Fibroblast of lung (primary cell): ENCODE measurements around the gene ADPRH. TPM values are rescaled to one million over a fixed set of nuclear protein-coding genes. Genes with fewer than 3 reads are reported as not detected.
A peak's percentile ranks its signal among the peaks of the same experiment; 100 is the strongest.

ENCODE experiments used
- DNase-seq, 2 donors: peaks; one replicate each; pipeline versions ENCODE4 v3.0.0 to v3.0.0-alpha.2; 2010; ENCODE audit warnings: low read depth in 2 of 2
- H2AFZ ChIP-seq: 2 replicates; pipeline ENCODE4 v1.5.1; 2012; ENCODE audit warnings: low read length, control low read depth, inconsistent platforms
- H3K27ac ChIP-seq: 2 replicates; pipeline ENCODE4 v1.5.1; 2011; ENCODE audit warnings: low read length, control low read depth; ENCODE audit not compliant: insufficient read depth
- H3K27me3 ChIP-seq: 2 replicates; pipeline ENCODE4 v1.5.1; 2011; ENCODE audit warnings: mild to moderate bottlenecking, low read length; ENCODE audit not compliant: control insufficient read depth, insufficient read depth
- H3K36me3 ChIP-seq: 2 replicates; pipeline ENCODE4 v1.5.1; 2011; ENCODE audit warnings: low read length; ENCODE audit not compliant: control insufficient read depth, insufficient read depth
- H3K4me1 ChIP-seq: 2 replicates; pipeline ENCODE4 v1.5.1; 2011; ENCODE audit warnings: low read length; ENCODE audit not compliant: control insufficient read depth, insufficient read depth; ENCODE audit errors: extremely low read depth
- H3K4me2 ChIP-seq: 2 replicates; pipeline ENCODE4 v1.5.1; 2011; ENCODE audit warnings: low read length, control low read depth; ENCODE audit not compliant: insufficient read depth; ENCODE audit errors: extremely low read depth
- H3K4me3 ChIP-seq, 4 experiments: fragments of 200-600 bp in 1 of 4; sonication (generic) in 1 of 4; replicated peaks in 1 of 4; 2 replicates each; pipeline ENCODE4 v1.5.1; 2011 to 2016; ENCODE audit warnings: low read length in 4 of 4, low read depth in 3 of 4, mild to moderate bottlenecking in 3 of 4, control low read depth in 2 of 4, inconsistent platforms in 1 of 4, mixed read lengths in 1 of 4; ENCODE audit not compliant: insufficient read depth in 1 of 4; ENCODE audit errors: control extremely low read depth in 1 of 4
- H3K79me2 ChIP-seq: 2 replicates; pipeline ENCODE4 v1.5.1; 2012; ENCODE audit warnings: mild to moderate bottlenecking, low read length, inconsistent platforms; ENCODE audit not compliant: control insufficient read depth, insufficient read depth
- H3K9ac ChIP-seq: 2 replicates; pipeline ENCODE4 v1.5.1; 2011; ENCODE audit warnings: mild to moderate bottlenecking, low read length, control low read depth; ENCODE audit not compliant: insufficient read depth
- H3K9me3 ChIP-seq: 2 replicates; pipeline ENCODE4 v1.5.1; 2012; ENCODE audit warnings: low read depth, low read length; ENCODE audit not compliant: control insufficient read depth, insufficient read depth
- H4K20me1 ChIP-seq: 2 replicates; pipeline ENCODE4 v1.5.1; 2011; ENCODE audit warnings: low read length; ENCODE audit not compliant: control insufficient read depth, insufficient read depth; ENCODE audit errors: extremely low read depth
- EZH2 ChIP-seq: IDR thresholded peaks from 2 replicates; pipeline ENCODE4 v1.5.1; 2012; ENCODE audit warnings: low read length, control low read depth, mild to moderate bottlenecking; ENCODE audit errors: missing control alignments
- polyA plus RNA-seq, 2 donors: library from polyadenylated mRNA; depleted of rRNA in 1 of 2; stranded (reverse) in 1 of 2; unstranded in 1 of 2; fragments of >200 nt; gene quantifications; 2 replicates each; pipeline ENCODE4 v1.2.1, GENCODE V29; 2011 to 2012; ENCODE audit warnings: missing spikeins in 1 of 2
- total RNA-seq: library from RNA; depleted of rRNA; stranded (reverse); fragments of >200 nt; gene quantifications from 2 replicates; pipeline ENCODE4 v1.2.1, GENCODE V29; 2014
- TF ChIP-seq, protein P1 (sequence below), 2 donors: IDR thresholded peaks in 1 of 2; conservative IDR thresholded peaks in 1 of 2; 1 replicate in 1 of 2; 2 replicates in 1 of 2; pipeline ENCODE4 v1.5.1; 2011 to 2012; ENCODE audit warnings: low read length in 2 of 2, control low read depth in 1 of 2, inconsistent platforms in 1 of 2, low read depth in 1 of 2, mild to moderate bottlenecking in 1 of 2

ADPRH gene
- total and polyA plus RNA-seq, 2 donors (not counting 1 experiment from before 2014, with no cell fraction given) = 1.1 to 7.4 TPM

DNA sequence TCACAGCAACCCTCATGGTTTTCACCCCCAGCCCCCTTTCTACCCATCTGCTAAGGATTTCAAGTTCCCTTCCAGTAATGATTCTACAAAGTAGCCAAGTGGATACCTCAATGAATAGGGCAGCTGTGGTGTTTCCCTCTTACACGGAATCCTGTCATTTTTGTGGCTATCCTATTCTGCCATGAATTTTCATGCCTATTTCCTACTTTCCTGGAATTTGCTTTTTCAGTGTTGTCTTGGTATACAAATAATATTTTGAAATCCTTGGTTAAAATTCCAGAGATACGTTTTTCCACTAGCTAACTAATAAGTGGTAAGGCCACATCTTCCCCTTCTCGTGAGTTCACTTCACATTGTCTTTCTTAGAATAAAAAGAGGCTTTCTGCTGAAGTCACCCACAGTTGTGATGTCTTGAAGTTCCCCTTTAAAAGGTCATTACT, 7.5 kb downstream of the ADPRH start:
- TF ChIP-seq EZH2 = no peak
- TF ChIP-seq, protein P1, sequence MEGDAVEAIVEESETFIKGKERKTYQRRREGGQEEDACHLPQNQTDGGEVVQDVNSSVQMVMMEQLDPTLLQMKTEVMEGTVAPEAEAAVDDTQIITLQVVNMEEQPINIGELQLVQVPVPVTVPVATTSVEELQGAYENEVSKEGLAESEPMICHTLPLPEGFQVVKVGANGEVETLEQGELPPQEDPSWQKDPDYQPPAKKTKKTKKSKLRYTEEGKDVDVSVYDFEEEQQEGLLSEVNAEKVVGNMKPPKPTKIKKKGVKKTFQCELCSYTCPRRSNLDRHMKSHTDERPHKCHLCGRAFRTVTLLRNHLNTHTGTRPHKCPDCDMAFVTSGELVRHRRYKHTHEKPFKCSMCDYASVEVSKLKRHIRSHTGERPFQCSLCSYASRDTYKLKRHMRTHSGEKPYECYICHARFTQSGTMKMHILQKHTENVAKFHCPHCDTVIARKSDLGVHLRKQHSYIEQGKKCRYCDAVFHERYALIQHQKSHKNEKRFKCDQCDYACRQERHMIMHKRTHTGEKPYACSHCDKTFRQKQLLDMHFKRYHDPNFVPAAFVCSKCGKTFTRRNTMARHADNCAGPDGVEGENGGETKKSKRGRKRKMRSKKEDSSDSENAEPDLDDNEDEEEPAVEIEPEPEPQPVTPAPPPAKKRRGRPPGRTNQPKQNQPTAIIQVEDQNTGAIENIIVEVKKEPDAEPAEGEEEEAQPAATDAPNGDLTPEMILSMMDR (conservative IDR thresholded peaks at IDR 0.05 in 1 of 2, IDR thresholded peaks at IDR 0.05 in 1 of 2; ENCODE audit: low read depth in 1 of 2, low read length in 2 of 2) = no peak
- Histone ChIP-seq H3K27ac (no peak overlapping the region), H3K9ac (no peak overlapping the region), H3K4me1 (no peaks in the 10 kb centered on the region), H2AFZ (no peak overlapping the region), H3K9me3 (no peaks in the 10 kb centered on the region), H3K36me3 (no peaks in the 10 kb centered on the region), H3K27me3 (no peaks in the 10 kb centered on the region), H3K79me2 (no peaks in the 10 kb centered on the region), H3K4me3 (no peak overlapping the region), H4K20me1 (no peaks in the 10 kb centered on the region), H3K4me2 (no peak overlapping the region)
- peak in 1 of 2 donors; percentile 76 for DNase-seq

DNA sequence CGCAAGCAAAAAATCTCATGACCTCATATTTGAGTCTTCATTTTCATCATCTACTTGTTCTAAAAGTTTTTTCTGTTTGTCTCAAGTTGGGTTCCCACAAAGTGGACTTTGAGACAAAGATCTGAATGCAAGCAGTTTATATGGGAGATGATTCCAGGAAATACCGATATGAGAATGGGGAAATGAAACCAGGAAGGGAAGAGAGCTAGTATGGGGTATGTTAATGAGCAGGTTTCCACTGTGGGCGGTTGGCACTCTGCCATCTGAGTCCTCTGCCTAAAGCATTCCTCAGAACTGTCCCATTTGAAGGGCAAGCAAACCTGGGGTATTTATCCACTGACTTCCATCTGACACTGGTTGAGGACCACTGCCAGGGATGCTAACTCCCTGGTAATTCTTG, 8.8 kb downstream of the ADPRH start:
- DNase-seq = no peak
- H3K4me3 ChIP-seq = no peak overlapping the region
- no peak overlapping the region for H3K4me2 ChIP-seq
- H3K79me2 ChIP-seq = no peaks in the 10 kb centered on the region
- H2AFZ ChIP-seq = no peak overlapping the region
- no peaks in the 10 kb centered on the region for H3K27me3 ChIP-seq
- H3K27ac ChIP-seq = no peak overlapping the region
- TF ChIP-seq, protein P1 (conservative IDR thresholded peaks at IDR 0.05 in 1 of 2, IDR thresholded peaks at IDR 0.05 in 1 of 2; ENCODE audit: low read depth in 1 of 2, low read length in 2 of 2) = no peak
- no peak for TF ChIP-seq EZH2
- no peaks in the 10 kb centered on the region for H3K36me3 ChIP-seq
- no peaks in the 10 kb centered on the region for H3K9me3 ChIP-seq
- no peaks in the 10 kb centered on the region for H3K4me1 ChIP-seq
- H3K9ac ChIP-seq = no peak overlapping the region
- H4K20me1 ChIP-seq = no peaks in the 10 kb centered on the region

DNA sequence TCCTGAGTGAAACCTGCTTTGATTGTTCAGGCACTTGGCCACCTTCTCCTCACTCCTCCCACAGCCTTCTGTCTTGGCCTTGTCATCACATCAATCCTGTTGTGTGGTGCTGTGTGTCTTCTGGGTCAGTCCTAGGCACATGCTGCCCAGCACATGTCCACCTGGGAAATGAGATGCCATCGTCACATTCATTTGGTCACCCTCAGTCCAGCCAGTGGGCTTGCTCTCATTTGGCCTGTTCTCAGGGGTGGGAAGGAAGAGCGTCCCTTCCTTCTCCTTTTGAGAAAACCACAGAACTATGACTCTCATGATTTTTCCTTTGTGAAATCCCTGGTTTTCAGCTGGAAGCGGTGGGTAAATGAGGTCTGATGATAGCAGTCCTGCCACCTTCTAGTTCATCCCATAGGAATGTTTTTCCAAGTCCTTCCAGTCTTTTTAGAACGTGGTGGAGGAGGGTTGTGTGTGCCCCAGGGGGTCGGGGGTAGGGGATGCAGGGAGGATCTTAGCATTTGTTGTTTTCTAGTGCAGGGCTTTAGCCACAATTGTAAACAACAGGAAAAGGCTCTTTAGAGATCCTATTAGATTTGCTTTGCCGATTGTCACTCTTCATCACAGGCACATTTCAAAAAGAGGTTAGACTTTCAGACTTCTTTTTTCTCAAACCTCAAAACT, 9.9 kb downstream of the ADPRH start:
- no peaks in the 10 kb centered on the region for H3K79me2 ChIP-seq
- H3K4me2 ChIP-seq = no peak overlapping the region
- H3K4me3 ChIP-seq = no peak overlapping the region
- no peaks in the 10 kb centered on the region for H3K27me3 ChIP-seq
- no peaks in the 10 kb centered on the region for H3K9me3 ChIP-seq
- H2AFZ ChIP-seq = no peak overlapping the region
- no peak for TF ChIP-seq EZH2
- TF ChIP-seq, protein P1 (conservative IDR thresholded peaks at IDR 0.05 in 1 of 2, IDR thresholded peaks at IDR 0.05 in 1 of 2; ENCODE audit: low read depth in 1 of 2, low read length in 2 of 2) = no peak
- no peak for DNase-seq
- H3K36me3 ChIP-seq = no peaks in the 10 kb centered on the region
- H3K9ac ChIP-seq = no peak overlapping the region
- H4K20me1 ChIP-seq = no peaks in the 10 kb centered on the region
- no peak overlapping the region for H3K27ac ChIP-seq
- H3K4me1 ChIP-seq = no peaks in the 10 kb centered on the region
